Psoas muscle (tissue), 8 donors: Measurements from ENCODE around the gene QSOX2. TPM values are rescaled to one million over a fixed set of nuclear protein-coding genes. Genes with fewer than 3 reads are reported as not detected.

Source experiments
- ATAC-seq, 4 donors: fragments of 200-7000 bp; cut with Tn5 transposase; one replicate each; pipeline ENCODE4 v1.9.1; 2020; ENCODE audit warnings: moderate library complexity in 3 of 4, mild to moderate bottlenecking in 2 of 4
- DNase-seq, 2 donors: peaks; one replicate each; pipeline ENCODE4 v3.0.0-alpha.2; 2020
- H3K27ac ChIP-seq: fragments of 200-600 bp; one replicate; pipeline ENCODE4 v1.8.0; 2022
- H3K27me3 ChIP-seq, 3 donors: fragments of 200-600 bp in 1 of 3; one replicate each; pipeline versions ENCODE4 v1.6.1 to v1.8.0; 2013 to 2022; ENCODE audit warnings: low read length in 2 of 3, mild to moderate bottlenecking in 2 of 3, moderate library complexity in 1 of 3; ENCODE audit not compliant: insufficient read depth in 3 of 3
- H3K36me3 ChIP-seq, 2 donors: fragments of 200-600 bp in 1 of 2; one replicate each; pipeline versions ENCODE4 v1.6.1 to v1.8.0; 2013 to 2022; ENCODE audit warnings: low read depth in 1 of 2, mild to moderate bottlenecking in 1 of 2, moderate library complexity in 1 of 2; ENCODE audit not compliant: insufficient read depth in 1 of 2
- H3K4me1 ChIP-seq: fragments of 200-600 bp; one replicate; pipeline ENCODE4 v1.8.0; 2022
- H3K4me3 ChIP-seq: fragments of 200-600 bp; one replicate; pipeline ENCODE4 v1.8.0; 2022; ENCODE audit warnings: mild to moderate bottlenecking
- H3K9me3 ChIP-seq: fragments of 200-600 bp; one replicate; pipeline ENCODE4 v1.8.0; 2022
- CTCF ChIP-seq: fragments of 200-600 bp; IDR thresholded peaks from one replicate; pipeline ENCODE4 v1.8.0; 2022; ENCODE audit warnings: antibody characterized with exemption
- WGBS, 3 donors: extraction: QIAGEN DNeasy Blood & Tissue Kit; methylation state at CpG; one replicate each; pipeline versions ENCODE4 v1.1.6 to v1.1.7; 2013; 5-methylcytosine and 5-hydroxymethylcytosine counted together
- intact Hi-C, 2 donors: fragments of 100-400 bp; cut with DNase I; formaldehyde crosslinking; loops; one replicate each; pipeline versions ENCODE4 v1.11.0 to v1.14.2; 2022
- polyA plus RNA-seq, 3 donors: library from polyadenylated mRNA; stranded (reverse); fragments of 200-250 nt; gene quantifications; one replicate each; pipeline ENCODE4 v1.2.3, GENCODE V29; 2013
- total RNA-seq, 4 donors: library from RNA; stranded (reverse); fragmentation: NEBNext Ultra II Directional in 2 of 4; extraction: Animal tissue kit (Norgen Biotek cat#: 25700) in 2 of 4; gene quantifications; one replicate each; pipeline versions ENCODE4 v1.2.1 to v1.2.4, GENCODE V29; 2021 to 2023
- donor health status: healthy with polysubstance abuse.
- donor health status: DM: no; HTN: no; CAD: no; lungs with moderate emphysema.
- donor health status: Bipolar disorder and iron deficiency.
- donor health status: healthy.
- donor health status: DM: yes; HTN: yes; CAD: no.
- donor health status: DM: no; HTN: no; CAD: no.
- donor health status: DM: no; HTN: no; CAD: no.
- donor health status: DM: yes; HTN: yes; CAD: no.

Gene QSOX2
- total and polyA plus RNA-seq, 7 donors = 3.6 to 7.5 (median 5.6) TPM

GRCh38 chr9:136289651-136290507 lies 44.3 kb upstream of the QSOX2 start:
- intact Hi-C loops = loop anchor here (10.0 kb wide), 4 partner anchors 115 to 685 kb away; partner anchors contain the start of gene UBAC1 (in 1 of the 2)
- no peaks in the 10 kb centered on the region for H3K9me3 ChIP-seq
- peak; percentile 9 to 15 for DNase-seq
- H3K27me3 ChIP-seq = peaks cover 0 to 55% (median 14%) of the 10 kb centered on the region in 3 donors
- WGBS, 3 donors = 86 to 88% (median 87%) methylated on average over 30 of the region's 30 CpGs
- TF ChIP-seq CTCF = no peak
- ATAC-seq = no peak
- H3K4me3 ChIP-seq = no peak overlapping the region
- H3K4me1 ChIP-seq = no peaks in the 10 kb centered on the region
- H3K27ac ChIP-seq = no peak overlapping the region
- no peaks in the 10 kb centered on the region for H3K36me3 ChIP-seq

GRCh38 chr9:136287960-136288753 lies 42.5 kb upstream of the QSOX2 start:
- Histone ChIP-seq H3K4me3 (no peak overlapping the region), H3K4me1 (no peaks in the 10 kb centered on the region), H3K27me3 (peaks cover 0 to 59% (median 12%) of the 10 kb centered on the region in 3 donors), H3K36me3 (no peaks in the 10 kb centered on the region), H3K9me3 (no peaks in the 10 kb centered on the region), H3K27ac (no peak overlapping the region)
- WGBS, 3 donors = 44 to 57% (median 48%) methylated on average over 20 to 21 of the region's 21 CpGs
- ATAC-seq = no peak
- TF ChIP-seq CTCF = no peak
- no peak for DNase-seq
- intact Hi-C loops = loop anchor here (10.0 kb wide), 4 partner anchors 113 to 683 kb away; partner anchors contain the start of gene UBAC1 (in 1 of the 2)

DNA sequence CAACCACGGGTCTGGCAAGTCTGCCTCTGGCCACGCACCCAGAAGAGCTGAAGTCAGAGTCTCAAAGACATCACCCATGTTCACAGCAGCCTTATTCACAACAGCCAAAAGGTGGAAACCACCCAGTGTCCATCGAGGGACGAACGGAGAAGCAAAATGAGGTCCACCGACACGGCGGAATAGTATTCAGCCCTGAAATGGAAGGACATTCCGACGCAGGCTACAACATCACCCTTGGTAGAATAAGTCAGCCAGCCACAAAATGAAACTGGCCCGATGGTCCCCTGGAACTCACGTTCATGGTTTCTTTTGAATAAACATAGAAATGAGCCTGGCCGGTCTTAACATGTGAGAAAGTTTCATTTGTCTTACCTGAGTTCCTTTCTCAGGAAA lies 41.4 kb upstream of the QSOX2 start:
- intact Hi-C loops = loop anchor here (10.0 kb wide), 4 partner anchors 112 to 682 kb away; partner anchors contain the start of gene UBAC1 (in 1 of the 2)
- peaks cover 0 to 55% (median 10%) of the 10 kb centered on the region in 3 donors for H3K27me3 ChIP-seq
- DNase-seq = no peak

More for the DNA sequence above, 41.4 kb upstream of the QSOX2 start:
- Histone ChIP-seq H3K36me3 (no peaks in the 10 kb centered on the region), H3K27ac (no peak overlapping the region), H3K4me1 (no peaks in the 10 kb centered on the region), H3K4me3 (no peak overlapping the region), H3K9me3 (no peaks in the 10 kb centered on the region)
- 85 to 92% (median 89%) methylated on average over 13 of the region's 13 CpGs for WGBS, 3 donors
- no peak for TF ChIP-seq CTCF
- no peak for ATAC-seq
